ENCODE measurements around the gene GPR35.
"Not testable (repeated sequence)": the region's sequence is repeated elsewhere in the genome, so short reads cannot be mapped to it uniquely, and the experiment has no call there.

DNA sequence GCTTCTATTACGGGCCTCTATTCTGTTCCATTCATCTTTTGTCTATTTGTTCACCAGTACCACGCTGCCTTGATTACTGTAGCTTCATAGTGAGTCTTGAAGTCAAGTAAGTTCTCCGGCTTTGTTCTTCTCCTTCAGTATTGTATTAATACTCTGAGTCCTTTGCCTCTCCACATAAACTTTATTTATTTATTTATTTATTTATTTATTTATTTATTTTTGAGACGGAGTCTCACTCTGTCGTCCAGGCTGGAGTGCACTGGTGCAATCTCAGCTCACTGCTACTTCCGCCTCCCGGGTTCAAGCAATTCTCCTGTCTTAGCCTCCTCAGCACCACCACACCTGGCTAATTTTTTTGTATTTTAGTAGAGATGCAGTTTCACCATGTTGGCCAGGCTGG lies 34.6 kb downstream of the GPR35 start:
- not testable (repeated sequence) for TF ChIP-seq TARDBP (IDR thresholded peaks at IDR 0.05); FOXK2 (IDR thresholded peaks at IDR 0.05); LEF1 (IDR thresholded peaks at IDR 0.05; ENCODE audit: borderline replicate concordance); CTBP1 (IDR thresholded peaks at IDR 0.05; ENCODE audit: borderline replicate concordance); ZNF384 (IDR thresholded peaks at IDR 0.05); ARNT (IDR thresholded peaks at IDR 0.05); SP1 (IDR thresholded peaks at IDR 0.05); SUZ12 (IDR thresholded peaks at IDR 0.05); FOXM1 (IDR thresholded peaks at IDR 0.05; ENCODE audit: borderline replicate concordance); L3MBTL2 (conservative IDR thresholded peaks at IDR 0.05); NFRKB (IDR thresholded peaks at IDR 0.05); ELF4 (IDR thresholded peaks at IDR 0.05)
- TF ChIP-seq, protein P1, sequence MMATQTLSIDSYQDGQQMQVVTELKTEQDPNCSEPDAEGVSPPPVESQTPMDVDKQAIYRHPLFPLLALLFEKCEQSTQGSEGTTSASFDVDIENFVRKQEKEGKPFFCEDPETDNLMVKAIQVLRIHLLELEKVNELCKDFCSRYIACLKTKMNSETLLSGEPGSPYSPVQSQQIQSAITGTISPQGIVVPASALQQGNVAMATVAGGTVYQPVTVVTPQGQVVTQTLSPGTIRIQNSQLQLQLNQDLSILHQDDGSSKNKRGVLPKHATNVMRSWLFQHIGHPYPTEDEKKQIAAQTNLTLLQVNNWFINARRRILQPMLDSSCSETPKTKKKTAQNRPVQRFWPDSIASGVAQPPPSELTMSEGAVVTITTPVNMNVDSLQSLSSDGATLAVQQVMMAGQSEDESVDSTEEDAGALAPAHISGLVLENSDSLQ (IDR thresholded peaks at IDR 0.05): not testable (repeated sequence)

Data from HEK293T (cell line).